Measurements from ENCODE around the gene ASIC2.
A peak's percentile ranks its signal among the peaks of the same experiment; 100 is the strongest.

ASIC2 gene

GRCh38 chr17:33118391-33119075, 174.6 kb downstream of the ASIC2 start:
- FAIRE-seq, result no peak
- no peak for DNase-seq (ENCODE audit: low spot score)

DNA sequence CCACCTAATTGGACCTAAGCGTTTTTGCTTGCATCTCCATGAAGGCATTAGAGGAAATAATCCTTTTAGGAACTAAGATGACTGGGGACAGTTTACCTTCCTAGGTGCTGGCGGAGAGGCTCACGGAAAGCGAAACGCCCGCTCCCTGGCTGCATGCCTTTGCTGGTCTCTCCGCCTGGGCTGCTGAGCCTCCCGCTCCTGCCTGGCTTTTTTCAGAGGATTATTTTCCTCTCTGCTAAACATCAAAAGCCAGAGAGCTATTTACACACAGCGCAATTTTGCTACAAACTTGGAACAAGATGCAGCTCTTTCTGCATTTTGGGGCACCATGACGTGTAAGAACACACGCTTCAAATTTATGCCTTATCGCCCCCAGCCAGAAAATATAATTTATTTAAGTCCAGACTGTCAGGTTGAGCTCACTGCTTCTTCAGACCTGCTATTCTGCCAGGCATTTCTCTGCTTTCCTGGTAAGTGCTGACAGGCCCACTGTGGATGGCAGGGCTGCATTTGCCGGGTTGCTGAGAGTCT, 177.0 kb downstream of the ASIC2 start:
- FAIRE-seq (no peak), DNase-seq (ENCODE audit: low spot score) (no peak)

- FAIRE-seq, result no peak
- no peak for DNase-seq (ENCODE audit: low spot score)
These were observed 177.7 kb downstream of the ASIC2 start for GRCh38 chr17:33115366-33115765.

DNA sequence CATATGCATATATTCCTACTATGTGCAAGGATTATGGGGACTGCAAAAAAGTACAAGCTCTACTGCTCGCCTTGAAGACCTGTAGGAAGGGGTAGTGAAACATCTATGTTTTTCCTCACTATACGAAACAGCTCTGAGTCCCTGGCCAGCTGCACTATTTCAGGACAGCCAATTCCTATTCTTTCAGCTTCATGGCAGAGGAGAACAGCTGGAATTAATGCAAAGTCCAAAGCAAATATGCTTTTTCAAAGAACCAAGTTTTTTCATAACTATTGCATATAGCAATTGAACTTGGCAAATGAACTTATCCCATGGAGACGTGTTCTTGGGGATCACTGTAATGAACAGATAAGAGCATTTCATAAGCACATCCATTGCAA, 179.1 kb downstream of the ASIC2 start:
- FAIRE-seq (no peak), DNase-seq (ENCODE audit: low spot score) (no peak)

DNA sequence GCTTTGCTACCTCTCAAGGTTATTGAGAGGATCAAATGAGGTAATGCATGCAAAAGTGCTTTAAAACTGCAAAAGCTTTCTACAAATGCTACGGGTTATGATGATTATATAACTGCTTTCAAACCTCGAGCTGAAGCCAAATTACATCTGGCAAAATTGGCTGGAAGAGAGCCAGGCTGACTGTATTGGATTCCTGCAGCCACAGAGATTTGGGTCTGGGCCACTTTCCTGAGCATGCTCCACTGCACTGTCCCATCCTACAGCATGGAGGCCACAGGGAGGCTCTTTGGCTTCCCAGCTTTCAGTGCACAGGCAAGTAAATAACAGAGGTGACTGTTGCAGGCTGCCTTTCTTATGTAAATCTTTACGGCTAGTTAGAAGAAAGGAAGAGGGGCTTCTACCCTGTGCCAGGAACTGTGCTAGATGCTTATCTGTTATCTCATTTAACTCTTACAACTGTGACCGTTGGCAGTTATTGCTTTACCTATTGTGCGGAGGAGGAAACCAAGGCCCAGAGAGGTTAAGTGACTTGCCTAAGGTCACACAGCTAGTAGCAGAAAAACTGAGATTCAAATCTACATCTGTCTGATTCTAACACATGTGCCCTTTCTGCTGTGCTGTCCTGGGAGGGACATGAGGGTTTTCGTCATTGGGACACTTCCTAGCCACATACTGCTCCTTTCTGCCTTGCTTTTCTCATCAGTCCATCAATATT, 179.7 kb downstream of the ASIC2 start:
- FAIRE-seq, result peak; percentile 25

GRCh38 chr17:33112763-33113162, 180.3 kb downstream of the ASIC2 start:
- DNase-seq (ENCODE audit: low spot score), result peak; percentile 77
- FAIRE-seq, result peak; percentile 78

More for the DNA sequence above, 179.7 kb downstream of the ASIC2 start:
- peak; percentile 16 for DNase-seq (ENCODE audit: low spot score)

DNA sequence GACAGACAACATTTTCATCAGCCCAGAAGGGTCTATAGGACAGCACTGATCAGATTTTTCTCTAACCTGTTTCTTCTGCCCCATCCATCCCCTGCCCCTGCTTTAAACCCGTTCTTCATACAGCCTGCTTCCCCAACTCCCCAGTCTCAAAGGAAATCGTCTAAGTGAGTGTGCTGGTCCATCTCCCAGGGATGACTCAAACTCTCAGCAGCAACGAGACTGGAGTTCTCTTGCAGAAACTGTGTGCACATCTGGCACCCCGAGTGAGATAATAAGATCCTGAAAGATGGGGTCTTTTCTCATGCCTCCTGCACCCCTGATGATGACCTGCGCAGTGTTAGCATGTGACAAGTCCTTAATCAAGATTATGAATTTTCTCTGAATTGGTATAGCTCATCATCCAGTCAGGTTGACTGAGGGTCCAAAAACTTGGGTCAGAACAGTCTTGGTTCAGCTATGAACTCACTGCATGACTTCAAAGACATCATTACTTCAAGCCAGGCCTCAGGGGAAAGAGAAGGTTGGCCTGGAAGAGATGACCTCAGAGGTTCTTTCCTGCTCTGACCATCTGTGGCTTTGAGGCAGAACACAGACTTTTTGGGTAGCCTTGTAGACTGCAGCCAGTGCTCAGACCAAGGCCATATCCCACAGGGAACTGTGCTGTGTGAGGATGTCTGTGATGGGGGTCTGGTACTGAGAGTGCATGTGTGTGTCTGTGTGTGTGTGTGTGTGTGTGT, 183.6 kb downstream of the ASIC2 start:
- FAIRE-seq (no peak), DNase-seq (ENCODE audit: low spot score) (no peak)

GRCh38 chr17:33106525-33107165, 186.4 kb downstream of the ASIC2 start:
- DNase-seq (ENCODE audit: low spot score) (no peak), FAIRE-seq (no peak)

- DNase-seq (ENCODE audit: low spot score) (no peak), FAIRE-seq (no peak)
These were observed 187.2 kb downstream of the ASIC2 start for GRCh38 chr17:33105911-33106310.

- DNase-seq (ENCODE audit: low spot score), result no peak
- no peak for FAIRE-seq
These were observed 193.2 kb downstream of the ASIC2 start for GRCh38 chr17:33099906-33100305.

- FAIRE-seq (no peak), DNase-seq (ENCODE audit: low spot score) (no peak)
These were observed 193.8 kb downstream of the ASIC2 start for GRCh38 chr17:33099252-33099651.

DNA sequence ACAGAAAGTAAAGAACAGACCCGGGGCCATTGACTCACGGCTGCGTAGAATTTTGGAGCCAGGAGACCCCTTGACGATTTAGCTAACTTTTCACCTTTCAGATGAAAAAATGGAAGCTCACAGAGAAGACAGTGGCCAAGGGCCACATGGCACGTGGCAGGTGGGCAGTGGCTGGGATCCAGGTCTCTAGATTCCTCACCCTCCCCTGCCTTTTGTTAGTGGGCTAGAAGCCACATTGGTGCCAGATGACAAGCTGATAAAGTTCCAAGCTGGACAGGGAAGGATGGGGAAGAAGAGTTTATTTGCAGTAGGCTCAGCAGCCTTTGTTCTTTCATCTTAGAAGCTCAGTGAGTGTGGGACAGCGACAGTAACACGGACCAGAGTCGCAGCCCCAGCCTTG, 195.7 kb downstream of the ASIC2 start:
- DNase-seq (ENCODE audit: low spot score) (no peak), FAIRE-seq (no peak)

DNA sequence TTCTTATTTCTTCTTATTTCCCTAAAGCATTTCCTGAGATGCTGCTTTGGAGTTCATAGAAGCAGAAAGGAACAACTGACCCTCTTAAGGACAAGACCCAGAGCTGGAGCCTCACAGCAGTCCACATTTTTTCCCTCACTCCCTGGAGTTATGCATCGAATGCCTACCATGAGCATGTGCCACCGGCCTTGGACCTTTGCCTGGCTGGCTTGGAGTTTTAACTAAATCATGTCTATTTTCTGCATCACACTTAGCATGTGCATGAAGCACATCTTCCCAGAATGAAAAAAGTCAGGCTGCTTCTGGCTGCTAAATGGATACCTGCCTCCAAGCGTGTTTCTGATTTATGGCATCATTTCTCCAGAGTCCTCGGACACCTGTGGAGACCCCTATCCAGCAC, 196.9 kb downstream of the ASIC2 start:
- no peak for DNase-seq (ENCODE audit: low spot score)
- FAIRE-seq, result no peak

GRCh38 chr17:33091271-33091670, 201.8 kb downstream of the ASIC2 start:
- DNase-seq (ENCODE audit: low spot score) (no peak), FAIRE-seq (no peak)

DNA sequence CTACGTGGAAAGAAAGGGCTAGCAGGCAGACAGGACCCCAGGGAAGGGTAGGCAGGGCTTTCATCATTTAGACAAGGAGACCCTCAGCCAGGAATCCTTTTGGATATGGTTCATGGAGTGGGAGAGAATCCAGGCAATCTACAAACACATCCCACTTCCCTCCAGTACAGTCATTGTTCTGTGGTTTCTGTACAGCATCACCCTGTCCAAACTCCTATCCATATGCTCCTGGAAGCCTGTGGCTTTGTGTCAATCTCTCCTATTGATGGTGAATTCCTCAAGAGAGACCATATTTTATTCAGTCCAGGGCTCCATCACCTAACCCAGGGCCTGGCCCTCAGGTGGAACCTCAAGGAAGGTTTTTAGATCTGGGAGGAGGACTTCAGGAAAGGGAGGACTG, 202.3 kb downstream of the ASIC2 start:
- DNase-seq (ENCODE audit: low spot score) (no peak), FAIRE-seq (no peak)

DNA sequence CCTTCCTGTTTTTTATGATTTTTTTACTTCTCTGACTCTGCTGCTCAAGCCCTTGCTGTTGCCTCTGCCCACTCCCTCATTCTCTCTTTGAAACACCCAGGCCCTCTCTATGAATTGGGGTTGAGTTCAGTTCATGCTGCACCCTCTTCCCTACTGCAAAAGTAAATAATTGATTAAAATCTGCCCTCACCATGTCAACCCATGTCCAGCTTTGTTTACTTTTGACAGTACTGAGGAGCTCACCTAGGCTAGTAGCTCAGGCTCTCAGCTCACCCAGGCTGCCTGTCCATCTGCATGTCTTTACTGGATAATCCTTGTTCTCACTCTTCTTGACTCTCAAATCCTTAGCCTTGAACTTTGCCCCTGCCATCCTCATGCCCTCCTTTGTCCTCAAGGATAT, 206.2 kb downstream of the ASIC2 start:
- DNase-seq (ENCODE audit: low spot score) (no peak), FAIRE-seq (no peak)

GRCh38 chr17:33086041-33086440, 207.1 kb downstream of the ASIC2 start:
- FAIRE-seq (no peak), DNase-seq (ENCODE audit: low spot score) (no peak)

- no peak for DNase-seq (ENCODE audit: low spot score)
- FAIRE-seq, result no peak
These were observed 207.8 kb downstream of the ASIC2 start for GRCh38 chr17:33085256-33085655.

DNA sequence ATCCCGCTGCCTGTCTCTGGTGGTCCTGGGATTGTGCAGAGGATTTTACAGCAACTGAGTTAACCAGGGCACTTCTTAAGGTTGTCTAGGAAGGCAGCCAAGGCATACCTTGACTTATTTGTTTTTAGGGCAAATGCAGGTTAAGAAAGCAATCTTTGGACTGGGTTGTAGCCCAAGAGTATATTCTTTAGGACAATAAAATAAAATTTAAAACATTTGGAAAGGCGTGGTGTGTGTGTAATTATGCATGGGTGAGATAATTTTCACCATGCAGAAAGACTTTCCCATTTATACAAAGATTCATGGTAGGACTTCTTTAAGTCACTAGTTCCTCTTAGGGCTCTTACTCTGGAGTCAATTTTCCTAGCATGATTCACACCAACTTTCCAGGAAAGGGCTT, 208.3 kb downstream of the ASIC2 start:
- DNase-seq (ENCODE audit: low spot score) (no peak), FAIRE-seq (no peak)

GRCh38 chr17:33082529-33083173, 210.4 kb downstream of the ASIC2 start:
- DNase-seq (ENCODE audit: low spot score) (no peak), FAIRE-seq (no peak)

DNA sequence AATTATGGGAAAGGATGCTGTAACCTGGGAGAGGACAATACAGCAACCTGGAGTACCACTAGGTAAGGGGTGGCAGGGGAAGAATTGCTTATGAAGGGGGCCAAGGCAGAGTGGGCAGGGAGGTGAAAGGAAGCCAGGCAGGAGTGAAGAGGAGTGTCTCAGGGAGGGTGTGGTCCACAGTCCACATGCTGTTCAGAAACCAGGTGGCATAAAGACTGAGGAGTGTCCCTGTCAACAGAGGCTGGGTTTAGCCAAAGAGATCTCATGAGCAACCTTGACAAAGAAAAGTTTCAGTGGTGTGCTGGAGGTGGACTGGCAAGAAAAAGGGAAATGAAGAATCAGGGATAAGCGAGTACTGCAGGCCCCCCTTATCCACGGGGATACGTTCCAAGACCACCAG, 213.0 kb downstream of the ASIC2 start:
- no peak for DNase-seq (ENCODE audit: low spot score)
- no peak for FAIRE-seq

Measured in RCC 7860 (cell line).